ENCODE data around the gene VAV2. TPM values are rescaled to one million over a fixed set of nuclear protein-coding genes. Genes with fewer than 3 reads are reported as not detected.
A peak's percentile ranks its signal among the peaks of the same experiment; 100 is the strongest.

The VAV2 gene
- total RNA-seq, 1 donor from 2014 or later, result 24.4 TPM

- peak; percentile 80 for DNase-seq (ENCODE audit: extremely low spot score, unreplicated experiment)
- TF ChIP-seq CTCF (IDR thresholded peaks at IDR 0.05), result no peak
- Mint-ChIP-seq H3K27ac (ENCODE audit: unreplicated experiment) (no peak overlapping the region), H3K4me3 (ENCODE audit: unreplicated experiment) (no peak overlapping the region), H3K4me1 (ENCODE audit: unreplicated experiment) (no peaks in the 10 kb centered on the region), H3K27me3 (ENCODE audit: unreplicated experiment) (peaks cover 14% of the 10 kb centered on the region), H3K36me3 (ENCODE audit: unreplicated experiment) (no peaks in the 10 kb centered on the region), H3K9me3 (ENCODE audit: unreplicated experiment) (no peaks in the 10 kb centered on the region)
Observed at GRCh38 chr9:133731876-133732638, 260.1 kb downstream of the VAV2 start.

GRCh38 chr9:133730994-133731715 lies 261.0 kb downstream of the VAV2 start:
- DNase-seq (ENCODE audit: extremely low spot score, unreplicated experiment), result peak; percentile 81
- Mint-ChIP-seq H3K9me3 (ENCODE audit: unreplicated experiment) (no peaks in the 10 kb centered on the region), H3K36me3 (ENCODE audit: unreplicated experiment) (no peaks in the 10 kb centered on the region), H3K4me1 (ENCODE audit: unreplicated experiment) (no peaks in the 10 kb centered on the region), H3K4me3 (ENCODE audit: unreplicated experiment) (no peak overlapping the region), H3K27ac (ENCODE audit: unreplicated experiment) (no peak overlapping the region), H3K27me3 (ENCODE audit: unreplicated experiment) (peaks cover 19% of the 10 kb centered on the region)
- TF ChIP-seq CTCF (IDR thresholded peaks at IDR 0.05), result no peak

- Mint-ChIP-seq H3K4me1 (ENCODE audit: unreplicated experiment) (no peaks in the 10 kb centered on the region), H3K9me3 (ENCODE audit: unreplicated experiment) (no peaks in the 10 kb centered on the region), H3K27me3 (ENCODE audit: unreplicated experiment) (peaks cover 19% of the 10 kb centered on the region), H3K27ac (ENCODE audit: unreplicated experiment) (no peak overlapping the region), H3K36me3 (ENCODE audit: unreplicated experiment) (no peaks in the 10 kb centered on the region), H3K4me3 (ENCODE audit: unreplicated experiment) (no peak overlapping the region)
- peak; percentile 76 for DNase-seq (ENCODE audit: extremely low spot score, unreplicated experiment)
- no peak for TF ChIP-seq CTCF (IDR thresholded peaks at IDR 0.05)
Observed at GRCh38 chr9:133729617-133730281, 262.4 kb downstream of the VAV2 start.

- no peaks in the 10 kb centered on the region for H3K4me1 Mint-ChIP-seq (ENCODE audit: unreplicated experiment)
- H3K27me3 Mint-ChIP-seq (ENCODE audit: unreplicated experiment), result peaks cover 26% of the 10 kb centered on the region
- H3K4me3 Mint-ChIP-seq (ENCODE audit: unreplicated experiment), result no peak overlapping the region
Observed at GRCh38 chr9:133728856-133729616, 263.1 kb downstream of the VAV2 start.

More at GRCh38 chr9:133728856-133729616, 263.1 kb downstream of the VAV2 start:
- no peaks in the 10 kb centered on the region for H3K36me3 Mint-ChIP-seq (ENCODE audit: unreplicated experiment)
- no peak for TF ChIP-seq CTCF (IDR thresholded peaks at IDR 0.05)
- no peaks in the 10 kb centered on the region for H3K9me3 Mint-ChIP-seq (ENCODE audit: unreplicated experiment)
- peak; percentile 59 for DNase-seq (ENCODE audit: extremely low spot score, unreplicated experiment)
- H3K27ac Mint-ChIP-seq (ENCODE audit: unreplicated experiment), result no peak overlapping the region
